Measurements from ENCODE around the gene EFCAB12.

- TF ChIP-seq POLR2A (IDR thresholded peaks at IDR 0.05; ENCODE audit: low read length): no peak
- TF ChIP-seq GATA1 (IDR thresholded peaks at IDR 0.05; ENCODE audit: low read depth, low read length): no peak
Observed at GRCh38 chr3:129360171-129360611, 68.2 kb downstream of the EFCAB12 start.
